ENCODE results near the gene S100A13. TPM values are rescaled to one million over a fixed set of nuclear protein-coding genes. Genes with fewer than 3 reads are reported as not detected.
A peak's percentile ranks its signal among the peaks of the same experiment; 100 is the strongest.

Gene S100A13
- polyA plus RNA-seq, 12 donors = 50.0 to 138 (median 67.6) TPM; not detected in 1

GRCh38 chr1:153573351-153573750, 54.0 kb downstream of the S100A13 start:
- no peak for DNase-seq

- DNase-seq = peak; percentile 47
These were observed 54.7 kb downstream of the S100A13 start for GRCh38 chr1:153572569-153573015.

- no peak for DNase-seq
These were observed 55.6 kb downstream of the S100A13 start for GRCh38 chr1:153571706-153572105.

- DNase-seq = no peak
These were observed 56.4 kb downstream of the S100A13 start for GRCh38 chr1:153570874-153571273.

GRCh38 chr1:153569465-153569864, 57.8 kb downstream of the S100A13 start:
- no peak for DNase-seq

Other genes with a start within 250 kb of the S100A13 start
- gene S100A8, start 236.4 kb downstream of the S100A13 start, polyA plus RNA-seq (ENCODE audit: insufficient read length in 12 of 12) = 10 to 100 TPM in 6 of 12 donors, 1 to 10 TPM in 4, not detected in 2; 6.5 to 52.7 (median 11.1) TPM
- gene S100A7A, start 211.0 kb downstream of the S100A13 start, polyA plus RNA-seq (ENCODE audit: insufficient read length in 12 of 12) = not detected
- not detected for gene S100A7, start 166.9 kb downstream of the S100A13 start, polyA plus RNA-seq (ENCODE audit: insufficient read length in 12 of 12)
- gene S100A6, start 91.5 kb downstream of the S100A13 start, polyA plus RNA-seq (ENCODE audit: insufficient read length in 12 of 12) = 100 to 1,000 TPM in 11 of 12 donors, not detected in 1; 152 to 697 (median 212) TPM
- gene S100A5, start 86.6 kb downstream of the S100A13 start, polyA plus RNA-seq (ENCODE audit: insufficient read length in 12 of 12) = under 1 TPM in 4 of 12 donors, not detected in 8; 0.22 to 0.45 (median 0.37) TPM
- gene S100A4, start 81.7 kb downstream of the S100A13 start, polyA plus RNA-seq (ENCODE audit: insufficient read length in 12 of 12) = 100 to 1,000 TPM in 11 of 12 donors, not detected in 1; 113 to 274 (median 192) TPM
- 1 to 10 TPM in 5 of 12 donors, under 1 TPM in 5, not detected in 2; 0.35 to 3.5 (median 1.00) TPM for gene S100A3, start 78.2 kb downstream of the S100A13 start, polyA plus RNA-seq (ENCODE audit: insufficient read length in 12 of 12)
- gene S100A2, start 61.7 kb downstream of the S100A13 start, polyA plus RNA-seq (ENCODE audit: insufficient read length in 12 of 12) = 10 to 100 TPM in 2 of 12 donors, 1 to 10 TPM in 7, under 1 TPM in 1, not detected in 2; 0.89 to 14.0 (median 1.8) TPM
- gene S100A16, start 14.4 kb downstream of the S100A13 start, polyA plus RNA-seq (ENCODE audit: insufficient read length in 12 of 12) = 100 to 1,000 TPM in 1 of 12 donors, 10 to 100 TPM in 10, not detected in 1; 44.8 to 115 (median 49.2) TPM
- gene S100A14, start 11.2 kb downstream of the S100A13 start, polyA plus RNA-seq (ENCODE audit: insufficient read length in 12 of 12) = 100 to 1,000 TPM in 1 of 12 donors, 10 to 100 TPM in 3, 1 to 10 TPM in 1, under 1 TPM in 5, not detected in 2; 0.29 to 118 (median 0.99) TPM
- gene S100A1, start 929 bp upstream of the S100A13 start, polyA plus RNA-seq (ENCODE audit: insufficient read length in 12 of 12) = 10 to 100 TPM in 4 of 12 donors, 1 to 10 TPM in 6, not detected in 2; 2.9 to 20.1 (median 7.0) TPM
- 100 to 1,000 TPM in 3 of 12 donors, 10 to 100 TPM in 8, not detected in 1; 80.0 to 120 (median 87.3) TPM for gene CHTOP, start 6.6 kb upstream of the S100A13 start, polyA plus RNA-seq (ENCODE audit: insufficient read length in 12 of 12)
- 10 to 100 TPM in 11 of 12 donors, not detected in 1; 31.5 to 54.8 (median 50.2) TPM for gene SNAPIN, start 31.2 kb upstream of the S100A13 start, polyA plus RNA-seq (ENCODE audit: insufficient read length in 12 of 12)
- gene ILF2, start 43.5 kb upstream of the S100A13 start, polyA plus RNA-seq (ENCODE audit: insufficient read length in 12 of 12) = 100 to 1,000 TPM in 11 of 12 donors, not detected in 1; 131 to 211 (median 169) TPM
- gene NPR1, start 51.2 kb upstream of the S100A13 start, polyA plus RNA-seq (ENCODE audit: insufficient read length in 12 of 12) = 10 to 100 TPM in 11 of 12 donors, not detected in 1; 12.0 to 16.5 (median 13.0) TPM
- 100 to 1,000 TPM in 1 of 12 donors, 10 to 100 TPM in 11; 34.5 to 239 (median 37.6) TPM for gene INTS3, start 100.5 kb upstream of the S100A13 start, polyA plus RNA-seq (ENCODE audit: insufficient read length in 12 of 12)
- gene SLC27A3, start 147.9 kb upstream of the S100A13 start, polyA plus RNA-seq (ENCODE audit: insufficient read length in 12 of 12) = 10 to 100 TPM in 11 of 12 donors, not detected in 1; 17.8 to 56.9 (median 19.3) TPM

All from muscle of arm (tissue), 12 donors.